ENCODE data around the gene NCKAP5.

NCKAP5 gene

GRCh38 chr2:133409581-133410285 lies 158.5 kb downstream of the NCKAP5 start:
- Histone ChIP-seq H3K9ac (ENCODE audit: low read depth in 1 of 2, low read length in 2 of 2) (no peak overlapping the region), H3K27ac (ENCODE audit: low read depth, low read length) (no peak overlapping the region)

DNA sequence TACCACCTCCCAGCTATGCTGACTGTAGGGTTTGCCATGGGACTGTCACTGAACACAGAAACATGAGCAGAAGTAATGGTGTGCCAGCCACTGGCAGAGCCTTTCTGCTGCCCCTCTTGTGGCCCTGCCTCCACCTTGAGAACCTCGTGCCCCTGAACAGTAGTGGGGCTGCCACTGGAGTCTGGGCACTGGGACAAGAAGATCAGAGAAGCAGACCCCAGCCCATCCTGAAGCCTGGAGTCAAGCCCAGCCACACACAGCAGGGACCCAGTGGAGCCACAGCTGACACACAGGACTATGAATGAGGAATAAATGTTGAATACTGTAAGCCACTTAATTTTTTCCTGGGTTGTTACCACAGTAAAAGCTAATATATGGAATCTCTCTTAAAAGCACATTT lies 159.6 kb downstream of the NCKAP5 start:
- Histone ChIP-seq H3K4me1 (ENCODE audit: control insufficient read depth in 1 of 2, insufficient read depth in 2 of 2, low read length in 2 of 2) (no peaks in the 10 kb centered on the region), H3K27ac (ENCODE audit: low read depth, low read length) (no peak overlapping the region), H3K27me3 (ENCODE audit: control insufficient read depth in 1 of 2, insufficient read depth in 2 of 2, low read length in 2 of 2) (no peaks in the 10 kb centered on the region), H3K9ac (ENCODE audit: low read depth in 1 of 2, low read length in 2 of 2) (no peak overlapping the region), H3K9me3 (ENCODE audit: control insufficient read depth in 1 of 2, low read length in 2 of 2) (no peaks in the 10 kb centered on the region), H3K4me3 (ENCODE audit: low read depth in 1 of 2, low read length in 2 of 2) (no peak overlapping the region), H3K36me3 (ENCODE audit: control insufficient read depth in 1 of 2, insufficient read depth in 2 of 2, low read length in 2 of 2) (no peaks in the 10 kb centered on the region)

More at GRCh38 chr2:133409581-133410285, 158.5 kb downstream of the NCKAP5 start:
- no peaks in the 10 kb centered on the region for H3K9me3 ChIP-seq (ENCODE audit: control insufficient read depth in 1 of 2, low read length in 2 of 2)
- no peaks in the 10 kb centered on the region for H3K4me1 ChIP-seq (ENCODE audit: control insufficient read depth in 1 of 2, insufficient read depth in 2 of 2, low read length in 2 of 2)
- H3K4me3 ChIP-seq (ENCODE audit: low read depth in 1 of 2, low read length in 2 of 2) = no peak overlapping the region
- no peaks in the 10 kb centered on the region for H3K36me3 ChIP-seq (ENCODE audit: control insufficient read depth in 1 of 2, insufficient read depth in 2 of 2, low read length in 2 of 2)
- no peaks in the 10 kb centered on the region for H3K27me3 ChIP-seq (ENCODE audit: control insufficient read depth in 1 of 2, insufficient read depth in 2 of 2, low read length in 2 of 2)

GRCh38 chr2:133407341-133407740 lies 160.9 kb downstream of the NCKAP5 start:
- no peaks in the 10 kb centered on the region for H3K36me3 ChIP-seq (ENCODE audit: control insufficient read depth in 1 of 2, insufficient read depth in 2 of 2, low read length in 2 of 2)
- H3K4me1 ChIP-seq (ENCODE audit: control insufficient read depth in 1 of 2, insufficient read depth in 2 of 2, low read length in 2 of 2) = no peaks in the 10 kb centered on the region
- no peak overlapping the region for H3K4me3 ChIP-seq (ENCODE audit: low read depth in 1 of 2, low read length in 2 of 2)
- no peak overlapping the region for H3K27ac ChIP-seq (ENCODE audit: low read depth, low read length)
- H3K9ac ChIP-seq (ENCODE audit: low read depth in 1 of 2, low read length in 2 of 2) = no peak overlapping the region
- no peaks in the 10 kb centered on the region for H3K27me3 ChIP-seq (ENCODE audit: control insufficient read depth in 1 of 2, insufficient read depth in 2 of 2, low read length in 2 of 2)
- H3K9me3 ChIP-seq (ENCODE audit: control insufficient read depth in 1 of 2, low read length in 2 of 2) = no peaks in the 10 kb centered on the region

DNA sequence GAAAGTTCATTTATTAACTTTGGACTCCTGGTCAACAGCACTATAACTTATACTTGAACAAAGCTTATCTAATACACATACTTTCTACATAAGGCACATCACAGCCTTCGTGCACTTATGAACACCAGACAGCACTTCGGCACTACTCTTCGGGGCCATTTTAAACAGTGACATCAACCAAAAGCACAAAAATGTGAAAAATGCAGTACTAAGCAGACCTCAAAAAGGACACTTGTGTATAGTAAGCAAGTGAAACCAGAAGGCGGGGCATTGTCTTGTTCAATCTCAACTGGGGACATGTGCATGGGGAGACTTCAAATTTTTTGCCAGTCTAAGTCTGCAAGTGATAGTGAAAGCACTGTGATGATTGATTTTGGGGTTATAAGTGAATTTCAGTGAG lies 163.0 kb downstream of the NCKAP5 start:
- Histone ChIP-seq H3K4me3 (ENCODE audit: low read depth in 1 of 2, low read length in 2 of 2) (no peak overlapping the region), H3K36me3 (ENCODE audit: control insufficient read depth in 1 of 2, insufficient read depth in 2 of 2, low read length in 2 of 2) (no peaks in the 10 kb centered on the region), H3K4me1 (ENCODE audit: control insufficient read depth in 1 of 2, insufficient read depth in 2 of 2, low read length in 2 of 2) (no peaks in the 10 kb centered on the region), H3K9ac (ENCODE audit: low read depth in 1 of 2, low read length in 2 of 2) (no peak overlapping the region), H3K9me3 (ENCODE audit: control insufficient read depth in 1 of 2, low read length in 2 of 2) (no peaks in the 10 kb centered on the region), H3K27me3 (ENCODE audit: control insufficient read depth in 1 of 2, insufficient read depth in 2 of 2, low read length in 2 of 2) (no peaks in the 10 kb centered on the region), H3K27ac (ENCODE audit: low read depth, low read length) (no peak overlapping the region)

DNA sequence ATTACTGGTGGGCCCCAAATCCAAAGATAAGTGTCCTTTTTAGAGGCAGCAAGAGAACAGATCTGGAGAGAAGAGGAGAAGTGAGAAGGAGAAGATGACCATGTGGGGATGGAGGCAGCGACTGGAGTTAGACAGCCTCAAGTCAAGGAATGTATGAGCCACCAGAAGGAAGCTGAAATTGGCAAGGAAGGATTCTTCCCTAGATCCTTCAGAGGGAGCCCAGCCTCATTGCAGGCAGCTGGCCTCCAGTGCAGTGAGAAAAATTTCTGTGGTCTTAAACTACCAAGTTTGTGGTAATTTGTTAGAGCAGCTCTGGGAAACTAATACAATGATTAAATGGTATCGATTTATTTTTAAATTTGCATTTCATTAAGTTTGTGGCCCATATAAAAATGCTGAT lies 167.9 kb downstream of the NCKAP5 start:
- no peak overlapping the region for H3K9ac ChIP-seq (ENCODE audit: low read depth in 1 of 2, low read length in 2 of 2)
- no peaks in the 10 kb centered on the region for H3K4me1 ChIP-seq (ENCODE audit: control insufficient read depth in 1 of 2, insufficient read depth in 2 of 2, low read length in 2 of 2)
- no peak overlapping the region for H3K4me3 ChIP-seq (ENCODE audit: low read depth in 1 of 2, low read length in 2 of 2)
- H3K27me3 ChIP-seq (ENCODE audit: control insufficient read depth in 1 of 2, insufficient read depth in 2 of 2, low read length in 2 of 2) = no peaks in the 10 kb centered on the region
- no peaks in the 10 kb centered on the region for H3K36me3 ChIP-seq (ENCODE audit: control insufficient read depth in 1 of 2, insufficient read depth in 2 of 2, low read length in 2 of 2)
- no peak overlapping the region for H3K27ac ChIP-seq (ENCODE audit: low read depth, low read length)
- no peaks in the 10 kb centered on the region for H3K9me3 ChIP-seq (ENCODE audit: control insufficient read depth in 1 of 2, low read length in 2 of 2)

- H3K4me3 ChIP-seq (ENCODE audit: low read depth in 1 of 2, low read length in 2 of 2) = no peak overlapping the region
- no peak overlapping the region for H3K27ac ChIP-seq (ENCODE audit: low read depth, low read length)
- H3K27me3 ChIP-seq (ENCODE audit: control insufficient read depth in 1 of 2, insufficient read depth in 2 of 2, low read length in 2 of 2) = no peaks in the 10 kb centered on the region
- H3K4me1 ChIP-seq (ENCODE audit: control insufficient read depth in 1 of 2, insufficient read depth in 2 of 2, low read length in 2 of 2) = no peaks in the 10 kb centered on the region
- no peak overlapping the region for H3K9ac ChIP-seq (ENCODE audit: low read depth in 1 of 2, low read length in 2 of 2)
- H3K36me3 ChIP-seq (ENCODE audit: control insufficient read depth in 1 of 2, insufficient read depth in 2 of 2, low read length in 2 of 2) = no peaks in the 10 kb centered on the region
- H3K9me3 ChIP-seq (ENCODE audit: control insufficient read depth in 1 of 2, low read length in 2 of 2) = peaks cover 0 to 4% of the 10 kb centered on the region in 2 donors
Observed at GRCh38 chr2:133393895-133394294, 174.4 kb downstream of the NCKAP5 start.

GRCh38 chr2:133390156-133390555 lies 178.1 kb downstream of the NCKAP5 start:
- Histone ChIP-seq H3K27me3 (ENCODE audit: control insufficient read depth in 1 of 2, insufficient read depth in 2 of 2, low read length in 2 of 2) (no peaks in the 10 kb centered on the region), H3K4me3 (ENCODE audit: low read depth in 1 of 2, low read length in 2 of 2) (no peak overlapping the region), H3K27ac (ENCODE audit: low read depth, low read length) (no peak overlapping the region), H3K4me1 (ENCODE audit: control insufficient read depth in 1 of 2, insufficient read depth in 2 of 2, low read length in 2 of 2) (no peaks in the 10 kb centered on the region), H3K36me3 (ENCODE audit: control insufficient read depth in 1 of 2, insufficient read depth in 2 of 2, low read length in 2 of 2) (no peaks in the 10 kb centered on the region), H3K9ac (ENCODE audit: low read depth in 1 of 2, low read length in 2 of 2) (no peak overlapping the region), H3K9me3 (ENCODE audit: control insufficient read depth in 1 of 2, low read length in 2 of 2) (peaks cover 0 to 6% of the 10 kb centered on the region in 2 donors)

GRCh38 chr2:133389569-133389968 lies 178.7 kb downstream of the NCKAP5 start:
- H3K9ac ChIP-seq (ENCODE audit: low read depth in 1 of 2, low read length in 2 of 2) = no peak overlapping the region
- no peaks in the 10 kb centered on the region for H3K4me1 ChIP-seq (ENCODE audit: control insufficient read depth in 1 of 2, insufficient read depth in 2 of 2, low read length in 2 of 2)
- no peaks in the 10 kb centered on the region for H3K27me3 ChIP-seq (ENCODE audit: control insufficient read depth in 1 of 2, insufficient read depth in 2 of 2, low read length in 2 of 2)
- peaks cover 0 to 6% of the 10 kb centered on the region in 2 donors for H3K9me3 ChIP-seq (ENCODE audit: control insufficient read depth in 1 of 2, low read length in 2 of 2)
- no peaks in the 10 kb centered on the region for H3K36me3 ChIP-seq (ENCODE audit: control insufficient read depth in 1 of 2, insufficient read depth in 2 of 2, low read length in 2 of 2)
- no peak overlapping the region for H3K4me3 ChIP-seq (ENCODE audit: low read depth in 1 of 2, low read length in 2 of 2)
- H3K27ac ChIP-seq (ENCODE audit: low read depth, low read length) = no peak overlapping the region

- Histone ChIP-seq H3K9ac (ENCODE audit: low read depth in 1 of 2, low read length in 2 of 2) (no peak overlapping the region), H3K4me3 (ENCODE audit: low read depth in 1 of 2, low read length in 2 of 2) (no peak overlapping the region), H3K36me3 (ENCODE audit: control insufficient read depth in 1 of 2, insufficient read depth in 2 of 2, low read length in 2 of 2) (no peaks in the 10 kb centered on the region), H3K4me1 (ENCODE audit: control insufficient read depth in 1 of 2, insufficient read depth in 2 of 2, low read length in 2 of 2) (no peaks in the 10 kb centered on the region), H3K27me3 (ENCODE audit: control insufficient read depth in 1 of 2, insufficient read depth in 2 of 2, low read length in 2 of 2) (no peaks in the 10 kb centered on the region), H3K27ac (ENCODE audit: low read depth, low read length) (no peak overlapping the region), H3K9me3 (ENCODE audit: control insufficient read depth in 1 of 2, low read length in 2 of 2) (no peaks in the 10 kb centered on the region)
Observed at GRCh38 chr2:133382566-133382965, 185.7 kb downstream of the NCKAP5 start.

GRCh38 chr2:133380991-133381390 lies 187.3 kb downstream of the NCKAP5 start:
- Histone ChIP-seq H3K4me1 (ENCODE audit: control insufficient read depth in 1 of 2, insufficient read depth in 2 of 2, low read length in 2 of 2) (no peaks in the 10 kb centered on the region), H3K27me3 (ENCODE audit: control insufficient read depth in 1 of 2, insufficient read depth in 2 of 2, low read length in 2 of 2) (no peaks in the 10 kb centered on the region), H3K27ac (ENCODE audit: low read depth, low read length) (no peak overlapping the region), H3K9ac (ENCODE audit: low read depth in 1 of 2, low read length in 2 of 2) (no peak overlapping the region), H3K4me3 (ENCODE audit: low read depth in 1 of 2, low read length in 2 of 2) (no peak overlapping the region), H3K9me3 (ENCODE audit: control insufficient read depth in 1 of 2, low read length in 2 of 2) (no peaks in the 10 kb centered on the region), H3K36me3 (ENCODE audit: control insufficient read depth in 1 of 2, insufficient read depth in 2 of 2, low read length in 2 of 2) (no peaks in the 10 kb centered on the region)
